ENCODE results near the gene PPFIA1.
"Not testable (repeated sequence)": the region's sequence is repeated elsewhere in the genome, so short reads cannot be mapped to it uniquely, and the experiment has no call there.

Gene PPFIA1

DNA sequence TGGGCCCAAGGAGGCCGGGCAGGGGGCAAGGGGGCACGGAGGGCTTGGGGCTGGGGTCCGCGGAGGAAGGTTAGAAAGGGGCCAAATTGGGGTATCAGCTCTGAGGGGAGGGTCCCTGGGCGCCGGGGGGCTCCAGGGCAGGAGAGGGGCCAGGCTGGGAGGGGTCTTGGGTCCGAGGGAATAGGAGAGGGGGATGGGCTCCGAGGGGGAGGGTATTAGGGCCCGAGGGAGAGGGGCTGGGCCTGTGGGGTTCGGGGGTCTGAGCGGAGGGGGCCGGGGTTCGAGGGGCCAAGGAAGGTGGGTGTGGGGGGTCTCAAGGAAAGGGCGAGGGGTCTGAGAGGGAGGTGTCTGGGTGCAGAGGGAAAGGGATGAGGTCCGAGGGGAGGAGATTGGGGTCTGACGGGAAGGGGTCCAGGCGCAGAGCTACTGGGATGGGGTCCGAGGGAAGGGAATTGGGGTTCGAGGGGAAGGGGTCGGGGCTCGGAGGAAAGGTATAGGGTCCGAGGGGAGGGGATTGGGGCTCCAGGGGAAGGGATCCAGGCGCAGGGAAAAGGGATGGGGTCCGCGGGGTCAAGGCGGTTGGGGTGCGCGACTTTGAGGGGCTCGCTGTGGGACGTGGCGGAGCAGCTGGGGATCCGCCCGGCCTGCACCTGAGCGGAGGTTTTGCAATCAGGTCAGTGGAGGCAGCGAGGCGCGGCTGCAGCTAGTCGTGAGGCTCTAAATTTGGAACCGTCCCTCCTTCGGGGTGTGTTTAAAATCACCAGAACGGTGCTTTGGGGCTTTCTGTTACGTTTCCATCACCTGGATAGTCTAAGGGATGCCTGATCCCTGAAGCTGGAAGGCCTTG is 128.6 kb downstream of the PPFIA1 start:
- no peak for DNase-seq

DNA sequence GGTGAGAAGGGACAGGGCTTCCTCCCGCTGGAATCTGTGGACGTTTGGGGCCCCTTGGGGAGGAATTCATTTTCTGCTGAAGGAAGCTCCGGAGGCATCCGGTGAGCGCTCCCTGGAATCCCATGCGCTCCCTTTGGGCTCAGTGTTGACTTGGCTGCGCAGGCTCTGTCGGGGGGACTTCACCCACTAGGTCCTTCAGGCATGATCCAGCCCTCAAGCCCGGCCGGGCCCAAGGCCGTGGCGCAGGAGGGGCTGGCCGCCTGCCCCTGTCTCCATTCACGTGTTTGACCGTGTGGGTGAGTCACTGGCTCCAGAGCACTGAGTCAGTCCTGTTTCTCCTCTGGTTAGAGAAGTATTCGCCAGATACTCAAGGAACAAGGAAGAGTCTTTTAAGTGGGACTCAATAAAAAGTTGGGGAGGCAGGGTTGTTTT is 129.2 kb downstream of the PPFIA1 start:
- no peak for DNase-seq

DNA sequence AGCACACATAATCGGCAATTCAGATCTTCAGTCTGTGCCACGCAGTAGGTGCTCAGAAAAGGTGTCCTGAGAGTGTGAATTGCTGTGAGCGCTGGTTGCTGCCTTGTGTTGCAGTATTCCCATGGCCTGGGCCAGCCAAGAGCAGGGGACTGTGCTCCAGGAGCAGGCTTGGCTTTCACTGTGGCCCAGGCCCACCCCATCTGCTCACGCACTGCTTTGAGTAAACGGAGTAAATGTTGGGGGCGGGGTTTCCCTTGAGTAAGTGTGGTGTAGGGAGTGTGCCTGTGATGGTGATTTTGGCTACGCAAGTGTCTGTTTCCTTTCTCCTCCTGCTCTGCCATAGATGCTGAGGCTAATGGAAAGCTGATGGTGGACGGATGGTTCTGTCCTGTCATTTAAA is 130.2 kb downstream of the PPFIA1 start:
- no peak for DNase-seq

DNA sequence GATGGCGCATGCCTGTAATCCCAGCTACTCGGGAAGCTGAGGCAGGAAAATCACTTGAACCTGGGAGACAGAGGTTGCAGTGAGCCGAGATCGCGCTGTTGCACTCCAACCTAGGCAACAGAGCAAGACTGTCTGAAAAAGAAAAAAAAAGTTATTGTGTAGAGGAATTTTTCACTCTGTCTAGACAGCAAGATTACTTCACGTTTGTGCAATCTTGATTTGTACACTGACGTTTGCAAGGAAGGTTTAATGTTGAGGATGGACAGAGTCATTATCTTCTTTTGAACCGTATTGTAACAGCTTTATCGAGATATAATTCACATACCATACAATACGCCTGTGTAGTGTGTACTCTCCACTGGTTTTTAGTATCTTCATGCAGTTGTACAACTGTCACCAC is 131.5 kb downstream of the PPFIA1 start:
- no peak for DNase-seq

DNA sequence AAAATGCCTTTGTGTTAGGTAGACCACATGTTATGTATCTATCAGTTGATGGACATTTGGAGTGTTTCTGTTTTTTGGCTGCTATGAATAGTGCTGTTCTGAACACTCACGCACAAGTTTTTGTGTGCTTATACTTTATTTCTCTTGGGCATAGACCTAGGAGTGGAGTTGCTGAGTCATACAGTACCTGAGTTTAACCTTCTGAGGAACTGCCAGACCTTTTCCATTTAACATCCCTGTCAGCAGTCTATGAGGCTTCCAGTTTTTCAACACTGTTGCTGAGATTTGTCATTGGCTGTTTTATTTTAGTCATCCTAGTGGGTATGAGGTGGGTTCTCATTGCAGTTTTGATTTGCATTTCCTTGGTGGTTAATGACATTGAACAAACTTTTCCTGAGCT is 132.2 kb downstream of the PPFIA1 start:
- DNase-seq: no peak

DNA sequence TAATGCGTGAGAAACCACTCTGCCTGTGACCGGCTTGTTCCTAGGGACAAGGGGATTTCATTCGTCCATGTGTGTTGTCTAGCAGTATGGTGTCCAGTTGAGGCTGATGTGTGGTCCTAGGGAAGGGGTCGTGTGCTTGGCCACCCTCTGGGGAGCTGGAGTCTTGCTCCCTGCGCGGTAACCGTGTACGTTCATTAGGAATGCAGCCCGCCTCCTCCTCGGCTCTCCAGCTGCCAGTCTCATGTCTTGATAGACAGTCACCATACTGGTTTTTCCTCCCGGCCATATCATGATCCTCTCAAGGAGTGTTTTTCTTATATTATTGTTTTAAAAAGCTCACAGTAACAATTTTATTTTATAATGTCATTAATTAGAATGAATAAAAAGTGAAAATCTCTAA is 133.8 kb downstream of the PPFIA1 start:
- no peak for DNase-seq

DNA sequence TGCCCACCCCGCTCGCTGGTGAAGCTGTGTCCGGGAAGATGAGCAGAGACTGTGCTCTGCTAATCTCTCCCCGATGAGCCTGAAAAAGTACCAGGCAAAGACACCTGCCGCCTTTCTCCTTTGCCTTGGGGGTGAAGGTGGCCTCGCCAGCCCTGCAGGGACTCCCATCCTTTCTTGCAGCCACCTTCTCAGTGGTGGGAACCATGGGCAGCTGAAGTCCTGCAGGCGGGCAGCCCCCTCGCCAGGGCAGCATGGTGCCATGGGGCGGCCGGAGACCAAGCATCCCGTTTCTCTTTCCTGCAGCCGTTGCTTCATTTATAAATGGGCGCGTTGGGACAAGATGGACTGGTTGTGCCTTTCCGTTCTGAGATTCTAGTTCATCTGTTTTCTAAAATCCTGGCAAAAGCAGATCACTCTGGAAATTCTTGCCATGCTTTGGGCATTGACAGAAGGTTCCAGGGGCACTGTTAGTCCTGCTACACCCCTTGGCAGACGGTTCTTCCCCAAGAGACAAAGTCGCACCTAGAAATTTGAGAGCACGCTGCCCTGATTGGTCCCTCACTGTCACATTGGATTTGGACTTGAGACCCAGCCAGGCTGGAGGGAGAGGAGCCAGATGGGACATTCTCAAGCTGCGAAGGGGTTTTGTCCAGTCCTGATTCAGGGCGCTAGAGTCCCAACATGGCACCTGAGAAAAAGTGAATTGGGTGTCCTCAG is 135.3 kb downstream of the PPFIA1 start:
- DNase-seq: no peak

DNA sequence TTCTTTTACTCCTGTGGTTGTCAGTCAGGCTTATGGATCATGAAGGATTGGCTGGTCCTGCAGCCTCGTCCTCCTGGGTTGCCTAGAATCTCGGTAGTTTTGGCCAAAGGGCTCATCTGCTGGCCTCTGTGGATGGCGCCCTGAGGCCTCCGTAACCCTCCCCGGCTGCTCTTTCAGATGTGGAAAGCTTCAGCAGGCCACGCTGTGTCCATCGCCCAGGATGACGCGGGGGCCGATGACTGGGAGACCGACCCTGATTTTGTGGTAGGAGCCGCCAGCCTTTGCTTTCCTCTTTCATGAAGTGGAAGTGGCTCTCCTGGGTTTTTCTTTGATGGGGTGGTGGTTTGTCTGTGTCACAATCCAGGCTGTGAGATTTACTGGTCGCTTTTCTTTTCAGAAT is 136.6 kb downstream of the PPFIA1 start:
- no peak for DNase-seq

DNA sequence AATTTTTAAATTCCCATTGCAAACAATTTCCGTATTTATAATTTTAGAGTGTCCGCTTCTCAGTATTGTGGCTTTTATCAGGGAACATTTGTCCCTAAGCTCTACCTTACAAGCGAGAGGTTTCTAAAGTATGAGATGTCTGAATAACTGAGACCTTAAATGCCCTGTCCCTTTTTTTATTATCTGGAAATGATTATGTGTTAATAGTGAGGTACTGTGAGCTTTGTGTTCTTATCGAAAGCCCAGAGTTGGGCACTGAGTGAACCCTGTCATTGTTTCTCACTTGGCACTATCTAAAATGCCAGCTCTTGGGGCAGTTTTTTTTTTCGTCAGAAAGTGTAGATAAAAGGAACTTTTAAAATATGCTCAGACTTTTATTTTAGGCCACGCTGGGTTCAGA is 137.3 kb downstream of the PPFIA1 start:
- DNase-seq: no peak

DNA sequence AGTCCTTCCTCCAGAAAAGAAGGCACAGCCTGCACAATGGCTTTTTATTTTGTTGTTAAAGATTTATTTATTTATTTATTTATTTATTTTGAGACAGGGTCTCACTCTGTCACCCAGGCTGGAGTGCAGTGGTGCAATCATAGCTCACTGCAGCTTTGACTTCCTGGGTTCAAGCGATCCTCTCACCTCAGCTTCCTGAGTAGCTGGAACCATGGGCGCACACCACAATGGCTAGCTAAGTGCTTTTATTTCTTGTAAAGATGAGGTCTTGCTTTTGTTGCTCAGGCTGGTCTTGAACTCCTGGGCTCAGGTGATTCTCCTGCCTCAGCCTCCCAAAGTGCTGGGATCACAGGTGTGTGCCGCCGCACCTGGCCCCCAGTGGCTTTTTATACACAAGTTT is 137.8 kb downstream of the PPFIA1 start:
- DNase-seq: not testable (repeated sequence)

DNA sequence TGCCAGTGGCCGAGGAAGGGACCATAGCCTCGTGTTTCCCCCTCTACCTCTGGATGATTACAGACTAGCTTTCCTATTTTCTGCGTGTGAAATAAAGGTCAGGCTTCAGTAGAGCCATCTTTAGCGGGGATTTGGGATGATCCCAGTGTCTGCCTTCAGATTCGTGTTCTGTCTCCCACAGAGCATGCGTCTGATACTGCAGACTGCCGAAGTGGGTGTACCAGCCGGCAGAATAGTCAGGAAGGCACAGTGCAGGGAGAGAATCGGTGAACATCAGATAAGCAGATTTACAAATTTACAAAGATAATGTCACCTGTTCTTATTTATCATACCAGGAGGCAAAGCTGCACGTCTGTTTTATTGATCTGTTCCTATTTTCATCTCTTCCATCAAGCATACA is 138.9 kb downstream of the PPFIA1 start:
- DNase-seq: no peak

DNA sequence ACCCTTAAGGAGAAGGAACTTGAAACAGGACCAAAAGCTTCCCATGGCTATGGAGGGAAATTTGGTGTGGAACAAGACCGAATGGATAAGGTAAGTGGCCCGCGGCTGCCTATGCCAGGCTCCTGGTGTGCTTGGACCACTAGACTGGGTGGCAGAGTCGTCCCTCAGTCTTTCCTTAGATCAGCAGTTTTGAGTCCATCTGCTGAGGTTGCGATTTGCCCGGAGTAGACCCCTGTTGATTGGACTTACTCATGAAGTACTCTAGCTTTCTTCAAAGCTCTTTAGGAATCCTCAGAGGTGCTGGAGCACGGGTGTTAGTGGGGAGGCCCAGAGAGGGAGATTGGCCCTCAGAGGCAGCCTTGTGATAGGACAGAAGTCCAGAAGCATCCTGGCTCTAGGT is 139.4 kb downstream of the PPFIA1 start:
- DNase-seq: no peak

DNA sequence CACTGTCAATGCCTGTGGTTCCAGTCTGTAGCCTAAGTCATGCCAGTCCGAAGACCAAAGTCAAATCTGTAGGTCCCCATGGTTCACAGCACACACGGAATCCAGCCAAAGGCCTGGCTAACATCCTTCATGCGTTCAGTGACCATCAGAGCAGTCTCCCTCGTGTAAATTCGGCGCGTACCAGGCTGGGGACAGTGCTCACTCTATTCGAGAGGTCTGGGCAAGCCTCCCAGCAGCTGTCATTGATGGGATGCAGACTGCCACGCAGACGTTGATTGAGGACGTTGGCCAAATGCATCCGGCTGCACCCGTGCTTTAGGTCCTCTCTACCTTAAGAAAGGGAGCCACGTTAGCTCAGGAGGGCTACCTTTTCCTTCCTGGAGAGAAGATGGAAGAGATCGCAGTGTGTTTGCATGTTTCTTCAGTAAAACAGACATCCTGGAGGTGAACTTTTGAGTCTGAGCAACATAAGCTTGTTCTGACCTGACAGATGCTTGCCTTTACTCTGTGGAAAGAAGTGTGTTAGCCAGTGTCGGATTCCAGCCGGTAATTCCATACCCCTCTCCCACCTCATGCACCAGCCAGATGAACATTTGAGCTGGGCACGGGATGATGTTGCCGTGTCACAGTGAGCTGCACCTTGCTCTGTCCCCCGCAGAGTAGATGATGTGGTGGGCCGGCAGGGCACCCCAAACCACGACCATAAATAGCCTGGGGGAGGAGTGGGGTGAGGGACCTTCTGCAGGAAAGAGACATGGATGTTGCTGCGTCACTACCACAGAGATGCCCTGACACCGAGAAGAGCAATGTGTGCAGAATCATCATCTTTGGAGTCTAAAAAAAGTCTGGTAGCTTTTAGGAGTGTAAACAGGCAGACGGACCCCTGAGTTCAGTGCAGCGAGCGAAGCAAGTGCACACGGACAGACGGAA is 140.1 kb downstream of the PPFIA1 start:
- no peak for DNase-seq

DNA sequence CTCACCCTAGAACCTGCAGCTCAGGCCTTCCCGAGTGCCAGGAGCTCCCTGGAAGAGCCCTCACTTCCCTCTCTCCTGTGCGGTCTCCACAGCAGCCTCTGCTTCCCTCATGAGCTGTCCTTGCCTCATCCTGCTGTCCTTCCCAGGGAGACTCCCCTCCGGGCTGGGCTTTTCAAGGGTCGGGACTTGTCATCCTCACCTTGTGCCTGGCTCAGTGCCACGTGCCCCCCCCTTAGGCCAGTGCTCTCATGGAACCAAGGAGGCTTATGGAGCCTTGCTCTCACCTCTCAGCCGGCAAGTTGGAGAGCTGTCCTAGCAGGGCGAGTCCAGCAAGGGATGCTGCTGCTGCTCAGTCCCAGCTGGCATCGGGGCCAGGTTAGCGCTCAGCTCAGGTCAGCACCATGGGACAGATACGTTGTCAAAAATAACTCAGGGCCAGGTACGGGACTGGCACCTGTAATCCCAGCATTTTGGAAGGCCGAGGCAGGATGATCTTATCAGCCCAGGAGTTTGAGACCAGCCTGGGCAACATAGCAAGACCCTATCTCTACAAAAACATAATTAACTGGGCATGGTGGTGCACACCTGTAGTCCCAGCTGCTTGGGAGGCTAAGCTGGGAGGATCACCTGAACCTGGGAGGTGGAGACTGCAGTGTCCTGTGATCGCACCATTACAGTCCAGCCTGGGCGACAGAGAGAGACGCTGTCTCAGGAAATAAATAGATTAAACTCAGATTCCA is 141.4 kb downstream of the PPFIA1 start:
- no peak for DNase-seq

DNA sequence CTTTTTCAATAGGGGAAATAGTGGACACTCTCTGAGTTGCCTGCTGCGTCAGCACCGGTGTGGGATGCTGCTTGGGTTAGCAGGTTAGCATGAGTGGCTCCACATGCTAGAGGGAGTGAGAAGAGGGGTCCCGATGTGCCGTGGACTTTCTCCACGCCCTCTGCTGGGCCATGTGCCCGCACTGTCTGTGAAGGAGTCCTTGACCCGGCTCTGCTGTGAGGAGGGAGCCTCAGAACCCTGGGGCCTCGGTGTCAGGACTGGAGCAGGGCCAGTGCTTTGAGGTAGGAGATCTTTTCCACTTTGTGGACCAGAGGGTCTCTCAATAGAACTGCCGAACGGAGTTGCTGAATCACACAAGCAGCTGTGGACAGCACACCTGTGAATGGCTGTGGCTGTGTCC is 142.7 kb downstream of the PPFIA1 start:
- DNase-seq: no peak

DNA sequence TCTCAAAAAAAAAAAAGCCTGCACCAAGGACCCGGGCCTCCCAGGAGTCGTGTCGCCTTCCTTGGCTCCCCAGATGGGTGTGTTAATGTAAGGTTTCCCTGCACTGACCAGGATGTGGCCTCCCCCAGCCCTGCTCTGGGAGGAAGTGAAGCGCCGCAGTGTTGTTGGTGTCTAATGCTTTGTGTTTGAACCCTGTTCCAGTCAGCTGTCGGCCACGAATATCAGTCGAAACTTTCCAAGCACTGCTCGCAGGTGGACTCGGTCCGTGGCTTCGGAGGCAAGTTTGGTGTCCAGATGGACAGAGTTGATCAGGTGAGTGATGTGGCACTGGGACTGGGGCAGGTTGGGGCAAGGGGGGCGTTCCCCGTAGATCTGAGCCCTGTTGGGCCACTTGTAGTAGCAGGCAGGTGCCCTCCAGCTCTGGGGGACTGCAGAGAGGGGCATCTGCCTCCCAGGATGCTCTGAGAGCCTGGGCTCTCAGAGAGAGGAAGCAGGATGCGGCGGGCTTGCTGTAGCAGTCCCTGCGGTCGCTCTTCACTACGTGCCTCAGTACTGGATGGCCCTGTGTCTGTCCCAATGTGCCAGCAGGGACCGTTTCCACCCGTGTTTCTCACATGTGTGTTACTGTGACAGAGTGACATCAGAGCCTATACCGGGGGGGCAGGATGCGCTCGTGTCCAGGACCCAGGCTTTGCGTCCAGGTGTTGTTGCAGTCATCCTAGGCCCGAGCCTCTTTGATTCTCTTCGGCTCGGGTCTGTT is 144.0 kb downstream of the PPFIA1 start:
- DNase-seq: no peak

DNA sequence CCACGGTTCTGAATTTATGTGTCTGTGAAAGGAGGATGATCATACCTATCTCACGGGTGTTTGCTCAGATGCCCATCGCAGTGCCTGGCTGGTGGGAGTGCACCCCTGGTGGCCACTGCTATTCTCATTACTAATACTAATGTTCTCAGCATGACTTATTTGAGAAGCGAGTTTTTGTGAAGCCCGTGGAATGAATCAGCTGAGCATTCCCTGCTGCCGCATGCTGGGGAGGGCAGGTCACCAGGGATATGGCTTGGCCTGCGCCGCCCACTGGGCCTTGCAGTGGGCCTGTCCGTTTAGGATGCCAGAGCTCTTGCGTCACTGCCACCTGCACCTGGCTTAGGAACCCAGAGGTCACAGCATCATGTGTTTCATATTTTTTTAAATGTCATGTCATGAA is 144.7 kb downstream of the PPFIA1 start:
- no peak for DNase-seq

DNA sequence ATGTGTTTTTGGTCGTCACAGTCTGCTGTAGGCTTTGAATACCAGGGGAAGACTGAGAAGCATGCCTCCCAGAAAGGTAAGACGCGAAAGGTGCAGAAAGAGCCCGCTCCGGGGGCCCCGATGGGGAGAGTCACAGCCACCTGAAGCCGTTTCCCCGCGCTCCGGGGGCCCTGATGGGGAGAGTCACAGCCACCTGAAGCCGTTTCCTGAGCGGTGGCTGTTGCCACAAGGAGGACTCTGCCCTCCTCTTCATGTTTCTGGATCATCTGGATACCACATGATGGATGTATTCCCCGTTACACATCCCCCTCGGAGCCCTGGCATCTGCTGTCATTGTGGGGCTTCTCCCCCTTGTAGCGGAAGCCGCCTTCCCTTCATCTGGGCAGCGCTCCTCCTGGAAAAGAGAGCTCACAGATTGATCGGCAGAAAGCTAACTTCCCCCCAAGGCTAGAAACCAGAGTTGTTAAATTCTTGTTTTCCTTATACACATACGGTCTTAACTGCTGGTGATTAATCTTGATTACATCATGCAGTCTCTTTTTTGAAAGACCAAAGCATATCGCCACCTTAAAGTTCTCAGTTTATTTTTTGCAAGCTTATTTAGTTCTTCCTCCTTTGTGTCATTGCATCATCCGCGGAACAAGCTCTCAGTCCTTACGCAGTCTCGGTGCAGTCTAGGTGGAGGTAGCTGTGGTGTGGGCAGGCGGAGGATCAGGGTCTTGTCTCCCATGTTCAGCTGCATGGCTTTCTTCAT is 145.3 kb downstream of the PPFIA1 start:
- DNase-seq: no peak

DNA sequence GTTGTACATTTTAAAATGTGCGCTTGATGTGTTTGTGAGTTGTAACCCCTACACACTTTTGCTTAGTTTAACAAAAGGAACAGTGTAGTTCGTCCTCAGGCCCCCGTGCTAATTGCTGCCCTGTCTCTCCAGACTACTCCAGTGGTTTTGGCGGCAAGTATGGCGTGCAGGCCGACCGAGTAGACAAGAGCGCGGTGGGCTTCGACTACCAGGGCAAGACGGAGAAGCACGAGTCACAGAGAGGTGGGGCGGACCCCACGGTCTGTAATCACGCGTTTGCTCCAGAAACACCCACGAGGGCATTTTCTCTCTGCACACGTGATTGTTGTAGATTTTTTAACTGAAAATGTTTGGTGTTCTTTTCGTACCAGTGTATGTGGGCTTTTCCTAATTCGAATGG is 146.4 kb downstream of the PPFIA1 start:
- DNase-seq: no peak

DNA sequence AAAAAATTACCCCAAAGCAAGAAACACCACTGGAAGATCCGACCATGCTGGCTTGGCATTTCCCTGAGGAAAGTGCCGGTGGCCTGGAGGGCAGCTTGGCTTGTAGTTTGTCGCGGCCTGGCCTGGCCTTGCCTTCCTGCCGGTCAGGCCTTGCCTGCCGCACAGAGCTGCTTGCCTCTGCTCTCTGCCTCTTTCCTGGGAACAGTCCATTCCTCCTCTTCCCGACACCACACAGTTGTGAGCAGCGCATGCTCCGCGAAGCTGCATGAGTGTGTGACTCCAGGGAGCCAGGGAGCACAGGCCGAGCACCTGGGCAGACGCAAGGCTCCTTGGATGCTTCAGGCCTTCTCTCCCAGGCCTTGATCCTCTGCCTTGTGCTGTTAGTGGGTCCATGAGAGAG is 147.6 kb downstream of the PPFIA1 start:
- DNase-seq: no peak
